GM19328 (cell line): ENCODE measurements around the gene MLLT10.
"Not testable (repeated sequence)": the region's sequence is repeated elsewhere in the genome, so short reads cannot be mapped to it uniquely, and the experiment has no call there.

Experiments
- ATAC-seq: cut with Tn5 transposase; IDR thresholded peaks from one replicate; pipeline ENCODE4 v1.9.1; 2021; ENCODE audit warnings: mild to moderate bottlenecking, moderate library complexity; ENCODE audit not compliant: unreplicated experiment

Gene MLLT10

DNA sequence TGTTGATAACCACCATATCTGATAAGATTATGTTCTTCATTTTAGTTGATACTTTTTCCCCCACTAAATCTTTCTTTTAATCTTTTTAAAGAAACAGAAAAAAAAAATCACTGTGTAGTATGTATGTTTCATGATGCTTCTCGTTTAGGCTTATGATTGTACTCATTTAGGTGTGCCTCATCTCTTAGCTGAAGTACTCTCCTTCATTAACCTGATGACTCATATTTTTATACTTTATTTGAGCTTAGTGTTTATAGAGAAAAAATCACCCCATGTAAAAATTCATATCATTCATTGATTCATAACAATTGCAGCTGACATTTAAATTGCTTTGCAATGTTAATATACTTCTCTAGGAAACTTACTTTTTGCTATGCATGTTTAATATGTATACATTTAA lies 158.9 kb downstream of the MLLT10 start:
- ATAC-seq = no peak

DNA sequence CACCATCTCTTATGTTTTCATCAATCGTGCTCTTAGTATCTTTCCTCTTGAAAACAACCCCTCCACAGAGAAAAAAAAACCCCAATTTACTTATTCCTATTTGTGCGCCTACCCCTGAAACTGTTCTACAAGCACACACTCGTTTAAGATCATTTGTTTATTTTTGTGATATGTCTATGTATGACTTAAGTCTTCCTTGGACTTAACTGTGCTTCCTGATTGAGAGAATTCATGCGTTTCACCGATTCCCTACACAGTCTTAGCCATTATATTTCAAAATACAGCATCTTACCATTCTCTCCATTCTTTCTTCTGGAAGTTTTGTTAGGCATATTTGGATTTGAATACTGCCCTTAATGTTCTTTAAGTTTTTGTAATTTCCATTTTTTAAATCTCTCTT lies 159.4 kb downstream of the MLLT10 start:
- no peak for ATAC-seq

DNA sequence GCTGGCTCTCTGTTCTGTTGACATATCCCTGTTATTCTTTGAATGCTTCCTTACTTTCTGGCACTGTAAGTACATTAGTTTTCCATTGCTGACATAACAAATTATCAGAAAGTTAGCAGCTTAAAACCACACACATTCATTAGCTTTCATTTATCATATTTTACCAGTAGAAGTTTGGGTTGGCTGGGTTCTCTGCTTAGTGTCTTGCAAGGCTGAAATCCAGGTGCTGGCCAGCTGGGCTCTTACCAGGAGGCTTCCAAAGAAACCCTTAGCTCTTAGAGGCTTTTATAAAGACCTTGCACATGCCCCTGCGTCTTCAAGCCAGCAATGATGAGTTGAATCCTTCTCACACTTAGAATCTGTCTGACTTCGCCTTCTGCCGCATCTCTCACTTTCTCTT lies 160.6 kb downstream of the MLLT10 start:
- no peak for ATAC-seq

DNA sequence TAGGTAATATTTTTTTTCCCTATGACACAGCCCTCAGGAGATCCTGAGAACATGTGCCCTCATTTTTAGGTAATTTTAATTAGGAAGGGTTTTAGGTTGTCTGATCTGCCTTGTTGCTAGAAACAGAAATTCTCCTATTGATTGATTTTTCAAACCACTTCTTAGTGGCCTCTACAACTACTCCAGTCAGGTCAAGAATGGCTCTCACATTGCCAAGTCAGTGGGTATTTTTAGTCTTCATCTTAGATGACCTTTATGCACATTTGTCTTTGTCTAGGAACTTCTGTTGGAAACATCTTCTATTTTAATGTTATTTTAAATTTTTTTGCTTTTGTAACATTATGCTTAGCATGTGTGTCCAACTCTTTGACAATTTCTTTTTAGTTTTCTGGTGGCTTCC lies 162.3 kb downstream of the MLLT10 start:
- no peak for ATAC-seq

DNA sequence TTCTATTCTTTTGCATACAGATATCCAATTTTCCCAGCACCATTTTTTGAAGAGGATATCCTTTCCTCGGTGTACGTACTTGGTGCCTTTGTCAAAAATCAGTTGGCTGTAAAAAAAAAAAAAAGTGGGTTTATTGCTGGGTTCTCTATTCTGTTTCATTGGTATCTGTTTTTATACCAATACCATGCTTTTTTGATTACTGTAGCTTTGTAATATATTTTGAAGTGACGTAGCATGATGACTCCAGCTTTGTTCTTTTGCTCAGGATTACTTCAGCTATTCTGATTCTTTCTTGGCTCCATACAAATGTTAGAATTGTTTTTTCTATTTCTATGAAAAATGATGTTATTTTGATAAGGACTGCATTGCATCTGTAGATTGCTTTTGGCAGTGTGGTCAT lies 165.5 kb downstream of the MLLT10 start:
- ATAC-seq = no peak

DNA sequence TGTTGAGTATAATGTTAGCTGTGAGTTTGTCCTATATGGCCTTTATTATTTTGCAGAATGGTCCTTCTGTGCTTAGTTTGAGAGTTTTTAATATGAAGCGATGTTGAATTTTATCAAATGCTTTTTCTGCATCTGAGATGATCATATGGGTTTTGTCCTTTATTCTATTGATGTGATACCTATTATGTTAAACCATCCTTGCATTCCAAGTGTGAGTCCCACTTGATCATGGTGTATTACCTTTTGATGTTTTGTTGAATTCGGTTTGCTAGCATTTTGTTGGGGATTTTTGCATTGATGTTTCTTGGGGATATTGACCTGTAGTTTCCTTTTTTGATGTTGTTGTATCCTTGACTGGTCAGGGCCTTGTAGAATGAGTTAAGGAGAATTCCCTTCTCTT lies 166.4 kb downstream of the MLLT10 start:
- ATAC-seq = no peak

DNA sequence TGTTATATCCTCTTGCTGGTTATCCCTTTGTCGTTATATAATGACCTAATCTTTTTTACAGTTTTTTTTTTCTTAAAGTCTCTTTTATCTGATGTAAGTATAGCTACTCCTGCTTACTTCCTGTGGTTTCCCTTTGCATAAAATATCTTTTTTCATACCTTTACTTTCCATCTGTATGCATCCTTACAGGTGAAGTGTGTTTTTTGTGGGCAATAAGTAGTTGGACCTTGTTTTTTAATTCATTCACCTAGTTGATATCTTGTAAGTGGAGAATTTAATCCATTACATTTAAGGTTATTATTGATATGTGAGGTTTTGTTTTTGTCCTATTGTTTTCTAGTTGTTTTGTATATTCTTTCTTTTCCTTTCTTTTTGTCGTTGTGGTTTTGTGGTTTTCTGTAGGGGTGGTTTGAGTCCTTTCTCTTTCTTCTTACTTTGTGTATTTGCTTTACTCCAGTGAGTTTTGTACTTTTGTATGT lies 168.6 kb downstream of the MLLT10 start:
- peak; percentile 68 for ATAC-seq

DNA sequence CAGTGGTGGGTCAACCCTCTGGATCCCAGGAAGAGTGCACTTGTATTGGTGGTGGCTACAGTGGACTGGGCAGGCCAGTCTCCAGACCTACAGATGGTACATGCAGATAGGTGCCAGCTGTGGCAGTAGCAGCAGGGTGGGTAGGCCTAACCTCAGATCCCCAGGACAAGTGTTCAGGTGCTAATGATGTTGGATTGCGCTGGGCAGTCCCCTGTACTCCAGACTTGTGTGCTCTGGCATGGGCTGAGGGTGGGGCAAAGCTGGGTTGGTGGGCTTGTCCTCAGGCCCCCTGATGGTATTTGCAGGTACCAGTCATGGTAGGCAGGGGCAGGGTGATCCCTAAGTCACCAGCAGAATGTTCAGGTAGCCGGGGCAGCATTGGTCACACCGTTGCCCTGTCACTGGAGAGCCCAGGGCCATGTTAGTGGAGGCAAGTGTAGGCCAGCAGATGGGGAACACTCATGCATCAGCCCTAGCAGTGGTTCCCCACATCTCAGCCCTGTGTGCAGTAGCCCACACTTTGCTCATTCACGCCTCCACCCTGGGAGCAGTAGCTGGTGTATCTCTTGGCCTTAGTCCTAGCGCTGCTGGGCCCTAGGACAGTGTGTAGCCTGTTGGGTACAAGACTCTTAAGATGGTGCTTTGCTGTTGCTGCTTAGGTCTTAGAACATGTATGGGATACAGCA lies 171.3 kb downstream of the MLLT10 start:
- ATAC-seq = no peak

DNA sequence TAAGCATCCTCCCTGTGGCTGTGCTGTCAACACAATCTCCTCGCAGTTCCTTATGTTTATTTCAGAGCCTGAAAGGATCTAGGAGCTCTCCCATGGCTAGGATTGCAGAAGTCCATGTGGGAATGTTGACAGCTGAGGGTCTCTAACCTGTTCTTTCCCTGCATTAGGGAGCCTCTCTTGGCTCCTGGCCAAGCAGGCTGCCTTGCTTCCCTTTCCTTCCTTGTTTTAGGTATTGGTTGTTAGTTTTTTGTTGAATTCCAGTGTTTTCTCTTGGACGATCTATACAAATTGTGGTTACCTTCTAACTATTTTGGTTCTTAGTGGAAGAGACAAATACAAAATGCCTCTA lies 171.8 kb downstream of the MLLT10 start:
- no peak for ATAC-seq

DNA sequence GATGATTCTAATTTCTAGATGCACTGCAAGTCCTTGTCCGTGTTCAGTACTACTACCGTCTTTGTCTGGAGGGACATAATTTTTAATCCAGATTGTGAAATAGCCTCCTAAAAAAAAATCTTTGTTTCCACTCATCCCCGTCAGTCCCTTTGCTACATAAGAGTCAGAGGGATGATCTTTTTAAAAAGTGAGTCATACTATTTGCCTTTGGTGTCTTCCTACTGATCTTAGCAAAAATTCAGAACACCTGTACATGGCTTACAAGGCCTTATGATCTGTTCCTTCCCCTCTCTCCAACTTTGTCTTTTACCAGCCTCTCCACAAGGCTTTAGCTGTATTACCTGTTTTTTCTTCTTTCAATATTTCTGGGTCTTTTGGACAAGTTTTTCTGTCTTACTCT lies 173.5 kb downstream of the MLLT10 start:
- no peak for ATAC-seq

DNA sequence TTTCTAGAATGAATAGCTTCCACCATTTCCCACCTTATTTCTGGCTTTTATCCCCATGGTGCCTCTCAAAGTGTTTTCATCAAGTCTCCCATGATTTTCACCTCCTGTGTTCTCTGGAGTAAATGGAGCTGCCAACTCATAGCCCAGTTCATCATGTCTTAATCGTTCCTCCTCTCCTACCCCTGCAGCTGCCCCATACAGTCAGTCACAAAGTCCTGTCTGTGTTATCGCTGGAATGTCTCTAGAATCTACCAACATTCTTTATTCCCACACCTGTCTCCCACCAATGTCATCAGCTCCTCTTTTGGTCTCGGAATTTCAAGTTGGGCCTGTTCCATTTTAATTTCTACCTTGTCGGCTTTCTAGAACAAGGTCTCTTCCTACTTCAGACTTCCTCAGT lies 178.9 kb downstream of the MLLT10 start:
- no peak for ATAC-seq

DNA sequence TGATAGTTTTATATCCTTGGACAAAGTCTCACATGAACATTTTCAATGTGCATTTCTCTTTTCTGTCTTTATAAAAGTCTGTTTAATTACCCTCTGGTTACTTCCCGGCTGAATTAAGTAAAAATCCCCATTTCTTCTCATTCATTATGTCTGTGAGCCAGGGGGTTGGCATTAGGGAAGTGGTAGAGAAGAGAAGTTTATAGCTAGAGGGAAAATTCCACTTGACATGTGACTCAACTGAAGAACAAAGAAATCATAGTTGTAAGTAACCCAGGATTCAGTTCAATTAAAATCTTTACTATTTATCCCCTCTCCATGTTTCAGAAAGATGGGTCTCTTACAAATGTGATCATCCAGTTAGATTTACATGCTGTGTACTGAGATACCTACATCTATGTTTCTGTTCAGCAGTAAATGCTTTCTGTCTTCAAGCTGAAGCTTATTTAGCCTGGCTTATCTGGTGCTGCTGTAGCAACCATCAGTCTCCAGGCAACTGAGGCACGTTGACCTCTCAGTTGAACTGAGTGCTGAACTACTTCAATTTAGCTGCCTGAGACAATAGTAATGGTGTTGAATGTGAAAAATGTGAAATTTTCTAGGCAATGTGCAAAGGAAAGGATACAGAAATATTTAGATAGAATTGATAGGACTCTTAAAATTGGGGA lies 181.6 kb downstream of the MLLT10 start:
- ATAC-seq = no peak

DNA sequence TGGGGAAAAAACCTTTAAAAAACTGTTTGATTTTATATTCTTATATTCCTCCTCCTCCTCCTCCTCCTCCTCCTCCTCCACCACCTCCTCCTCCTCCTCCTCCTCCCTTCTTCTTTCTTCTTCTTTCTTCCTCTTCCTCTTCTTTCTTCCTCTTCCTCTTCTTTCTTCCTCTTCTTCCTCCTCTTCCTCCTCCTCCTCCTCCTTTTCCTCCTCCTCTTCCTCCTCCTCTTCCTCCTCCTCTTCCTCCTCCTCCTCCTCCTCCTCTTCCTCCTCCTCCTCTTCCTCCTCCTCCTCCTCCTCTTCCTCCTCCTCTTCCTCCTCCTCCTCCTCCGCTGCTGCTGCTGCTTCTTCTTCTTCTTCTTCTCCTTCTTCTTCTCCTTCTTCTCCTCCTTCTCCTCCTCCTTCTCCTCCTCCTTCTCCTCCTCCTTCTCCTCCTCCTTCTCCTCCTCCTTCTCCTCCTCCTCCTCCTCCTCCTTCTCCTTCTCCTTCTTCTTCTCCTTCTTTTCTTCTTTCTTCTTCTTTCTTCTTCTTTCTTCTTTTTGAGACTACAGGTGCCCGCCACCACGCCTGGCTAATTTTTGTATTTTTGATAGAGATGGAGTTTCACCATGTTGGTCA lies 183.5 kb downstream of the MLLT10 start:
- ATAC-seq = not testable (repeated sequence)

DNA sequence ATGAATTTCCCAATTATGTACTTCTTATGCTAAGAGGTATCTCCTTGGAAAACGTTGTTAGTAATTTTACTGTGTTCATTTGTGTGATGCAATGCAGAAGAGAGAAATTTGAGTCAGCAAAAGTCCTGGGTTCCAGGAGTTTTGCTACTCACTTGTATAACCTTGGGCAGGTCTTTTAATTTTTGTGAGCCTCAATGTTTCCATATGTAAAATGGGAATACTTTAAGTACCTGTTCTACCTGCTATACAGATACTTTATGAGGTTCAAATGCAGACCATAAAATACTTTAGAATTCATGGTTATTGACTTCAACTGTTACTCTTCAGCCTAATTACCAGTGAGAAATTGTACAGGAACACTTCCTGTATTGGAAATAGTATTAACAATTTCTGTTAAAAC lies 185.5 kb downstream of the MLLT10 start:
- no peak for ATAC-seq

DNA sequence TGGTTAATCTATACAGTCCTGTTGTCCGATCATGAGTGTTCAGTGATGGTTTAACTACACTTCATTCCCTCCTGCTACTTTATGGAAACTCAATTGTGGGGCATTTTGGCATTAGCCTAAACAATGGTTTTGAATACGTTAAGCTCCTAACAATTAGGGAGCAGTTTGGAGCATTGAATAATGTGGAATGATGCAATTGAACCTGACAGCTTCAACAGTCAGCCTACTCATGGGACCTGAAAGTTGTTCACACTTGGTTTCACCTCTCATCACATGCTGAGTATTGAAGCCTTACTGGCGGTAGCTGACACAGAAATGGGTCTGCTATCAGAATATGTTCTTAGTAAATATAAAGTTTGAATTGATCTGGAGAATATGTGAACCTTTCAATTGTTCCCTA lies 186.1 kb downstream of the MLLT10 start:
- no peak for ATAC-seq

DNA sequence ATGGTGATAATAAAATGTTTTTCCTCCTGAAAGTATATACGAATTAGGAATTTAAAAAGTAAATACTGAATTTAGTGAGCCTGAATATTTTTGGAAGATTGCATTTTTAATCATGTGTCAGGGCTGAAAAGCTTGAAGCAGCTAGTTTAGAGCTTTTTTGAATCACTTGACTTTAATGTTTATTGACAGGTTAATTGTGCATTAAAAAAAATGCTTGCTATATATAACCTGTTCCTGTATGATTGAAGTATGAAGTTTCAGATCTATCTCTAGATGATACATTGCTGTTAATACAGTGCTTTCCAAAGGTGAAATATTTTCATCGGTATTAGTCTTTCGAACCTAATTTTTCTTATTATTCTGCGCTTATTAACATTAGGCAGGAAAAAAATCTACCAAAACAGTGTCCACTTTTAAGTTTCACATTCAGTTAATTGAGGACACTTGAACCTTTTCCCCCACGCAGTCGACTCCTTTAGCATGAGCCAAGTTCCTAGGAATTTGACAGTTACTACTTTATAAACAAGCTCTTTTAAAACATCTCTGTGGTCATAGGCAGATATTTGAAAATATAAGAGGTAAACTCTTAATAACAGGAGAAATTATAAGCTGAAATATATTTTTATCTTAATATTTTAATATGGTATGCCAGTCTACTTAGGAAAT lies 187.1 kb downstream of the MLLT10 start:
- ATAC-seq = no peak

DNA sequence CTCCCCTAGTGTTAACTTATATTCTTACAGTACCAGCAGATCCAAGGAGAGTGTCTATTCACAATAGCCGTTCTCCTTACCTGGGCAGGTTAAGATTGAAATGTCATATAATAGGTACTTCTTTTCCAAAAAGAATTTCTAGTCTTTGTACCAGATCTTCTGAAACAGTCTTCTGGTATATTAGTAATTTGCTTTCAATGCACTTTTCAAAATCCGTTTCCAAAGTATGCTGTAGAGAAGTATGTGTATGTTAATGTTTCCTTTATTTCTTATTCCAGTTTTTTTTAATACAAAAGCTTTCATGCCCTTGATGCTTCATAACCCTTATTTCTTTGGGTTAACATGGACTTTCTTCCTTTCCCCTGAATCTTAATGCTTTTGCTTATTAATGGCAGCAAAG lies 188.2 kb downstream of the MLLT10 start:
- ATAC-seq = no peak

DNA sequence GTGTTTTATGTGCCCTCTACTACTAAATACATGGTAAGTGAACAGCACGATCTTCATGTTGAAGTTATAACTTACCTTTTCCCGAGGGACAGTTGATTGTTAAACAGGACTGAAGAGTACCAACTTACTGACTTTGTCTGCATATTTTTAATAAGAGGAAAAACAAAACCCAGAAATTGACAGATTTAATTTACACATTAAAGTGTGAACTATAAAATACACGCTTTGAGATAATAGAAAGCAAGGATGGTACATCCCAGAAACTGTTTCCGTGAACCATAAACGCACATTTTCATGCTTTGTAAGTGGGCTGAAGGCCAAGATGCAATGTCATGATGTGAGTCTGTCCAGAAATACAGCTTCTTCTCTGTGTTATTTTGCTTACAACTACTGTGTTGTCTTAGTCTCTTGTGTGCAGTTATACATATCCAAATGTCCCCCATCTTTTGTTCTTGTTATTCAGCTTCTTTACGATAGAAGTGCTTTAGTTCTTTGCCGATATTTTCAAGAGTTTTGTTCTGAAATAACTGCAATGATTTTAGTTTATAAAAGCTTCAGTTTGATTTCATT lies 190.1 kb downstream of the MLLT10 start:
- ATAC-seq = no peak

DNA sequence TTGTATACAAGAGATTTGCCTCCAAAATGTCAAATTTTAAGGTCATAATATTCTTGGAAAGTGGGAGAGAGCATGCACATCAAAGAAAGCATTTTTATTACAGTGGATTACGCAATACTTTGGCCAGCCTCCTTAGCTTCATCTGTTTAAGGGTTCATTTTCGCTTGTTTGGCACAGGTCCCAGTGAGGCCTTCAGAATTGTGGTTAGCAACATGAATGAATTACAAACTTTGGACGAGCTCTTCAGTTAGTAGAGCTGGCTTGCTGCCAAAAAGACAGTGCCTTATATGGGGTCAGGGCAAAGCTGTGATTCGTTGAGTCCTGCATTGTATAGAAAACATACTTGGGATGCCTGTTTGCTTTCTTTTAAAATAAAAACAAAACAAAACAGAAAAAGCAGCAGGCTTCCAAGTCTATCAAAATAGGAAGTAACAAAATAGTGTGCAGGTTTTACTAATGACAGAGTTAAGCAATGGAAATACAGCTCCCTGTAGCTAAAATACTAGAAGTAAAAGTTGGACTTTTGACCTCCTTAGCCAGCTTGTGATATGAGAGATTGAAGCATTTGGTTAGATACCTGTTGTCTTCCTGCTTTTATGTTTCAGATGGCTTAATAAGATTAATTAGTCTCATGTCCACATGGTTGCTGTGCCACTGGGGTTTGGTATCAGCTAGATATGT lies 190.8 kb downstream of the MLLT10 start:
- ATAC-seq = peak; percentile 73

DNA sequence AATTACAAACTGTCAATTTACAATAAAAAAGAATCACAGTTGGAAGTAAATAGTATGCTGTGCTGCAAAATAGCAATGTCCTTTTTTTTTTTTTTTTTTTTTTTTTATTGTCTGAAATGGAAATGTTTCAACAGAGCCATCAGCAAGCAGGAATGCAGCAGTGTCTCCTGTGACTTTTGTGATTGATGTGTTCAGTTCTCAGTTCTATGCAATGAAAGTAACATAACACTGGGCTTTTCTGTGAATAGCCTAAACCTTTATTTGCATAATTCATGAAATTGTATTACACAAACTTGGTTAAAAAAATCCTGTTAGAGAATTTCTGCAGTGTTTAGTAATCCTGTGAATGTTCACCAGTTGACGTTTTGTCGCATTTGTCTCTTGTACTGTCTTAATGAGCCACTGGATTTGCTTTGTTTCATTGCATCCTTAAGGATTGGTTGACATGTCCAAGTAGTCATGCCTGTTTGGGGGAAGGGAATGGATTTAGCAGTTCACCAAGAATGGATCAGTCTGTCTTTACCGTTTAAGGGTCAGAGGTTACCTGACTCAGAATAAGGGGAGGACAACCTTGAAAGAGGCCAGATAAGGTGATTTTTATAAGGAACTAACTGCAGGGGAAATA lies 192.7 kb downstream of the MLLT10 start:
- ATAC-seq = no peak
